ENCODE measurements around the gene TMEM125.

GRCh38 chr1:43299101-43299500 lies 29.3 kb downstream of the TMEM125 start:
- TF ChIP-seq CTCF (IDR thresholded peaks at IDR 0.05) = no peak
- no peak for TF ChIP-seq EZH2 (IDR thresholded peaks at IDR 0.05)
